MG63 (cell line): ENCODE results near the gene FTSJ1. TPM values are rescaled to one million over a fixed set of nuclear protein-coding genes. Genes with fewer than 3 reads are reported as not detected.
A peak's percentile ranks its signal among the peaks of the same experiment; 100 is the strongest.
"Not testable (repeated sequence)": the region's sequence is repeated elsewhere in the genome, so short reads cannot be mapped to it uniquely, and the experiment has no call there.

Source experiments
- DNase-seq: peaks from one replicate; pipeline ENCODE4 v3.0.0-alpha.2; 2020
- H3K27me3 ChIP-seq: fragments of 250-450 bp; sonication (Bioruptor Pico); 2 replicates; pipeline ENCODE4 v1.5.1; 2020; ENCODE audit warnings: mild to moderate bottlenecking, moderate library complexity
- H3K36me3 ChIP-seq: fragments of 250-450 bp; sonication (Bioruptor Pico); 2 replicates; pipeline ENCODE4 v1.5.1; 2020; ENCODE audit warnings: mild to moderate bottlenecking, moderate library complexity
- H3K4me3 ChIP-seq: fragments of 250-450 bp; sonication (Bioruptor Pico); 2 replicates; pipeline ENCODE4 v1.5.1; 2020; ENCODE audit warnings: mild to moderate bottlenecking, moderate library complexity
- H3K9me3 ChIP-seq: fragments of 250-450 bp; sonication (Bioruptor Pico); 2 replicates; pipeline ENCODE4 v1.5.1; 2020; ENCODE audit warnings: mild to moderate bottlenecking, moderate library complexity
- total RNA-seq: library from RNA; depleted of rRNA; stranded (reverse); fragments of >200 nt; shearing (Covaris generic); gene quantifications from 2 replicates; pipeline ENCODE4 v1.2.3, GENCODE V29; 2014; ENCODE audit warnings: low replicate concordance

FTSJ1 gene
- total RNA-seq, 1 experiment from 2014 or later, result 55.3 TPM

- no peaks in the 10 kb centered on the region for H3K9me3 ChIP-seq
- no peak for DNase-seq
Measured at GRCh38 chrX:48509619-48510018, 33.6 kb downstream of the FTSJ1 start.

GRCh38 chrX:48511560-48511959 lies 35.6 kb downstream of the FTSJ1 start:
- Histone ChIP-seq H3K9me3 (no peaks in the 10 kb centered on the region), H3K27me3 (no peaks in the 10 kb centered on the region), H3K36me3 (no peaks in the 10 kb centered on the region), H3K4me3 (no peak overlapping the region)
- no peak for DNase-seq

More at GRCh38 chrX:48509619-48510018, 33.6 kb downstream of the FTSJ1 start:
- Histone ChIP-seq H3K36me3 (no peaks in the 10 kb centered on the region), H3K4me3 (peak overlapping the region; percentile 59; the same call in 1 of the 2 replicates), H3K27me3 (no peaks in the 10 kb centered on the region)

- H3K36me3 ChIP-seq, result no peaks in the 10 kb centered on the region
- DNase-seq, result no peak
- no peak overlapping the region for H3K4me3 ChIP-seq
- H3K27me3 ChIP-seq, result no peaks in the 10 kb centered on the region
- H3K9me3 ChIP-seq, result no peaks in the 10 kb centered on the region
Measured at GRCh38 chrX:48512371-48512935, 36.5 kb downstream of the FTSJ1 start.

GRCh38 chrX:48513670-48514069 lies 37.7 kb downstream of the FTSJ1 start:
- no peaks in the 10 kb centered on the region for H3K36me3 ChIP-seq
- no peaks in the 10 kb centered on the region for H3K9me3 ChIP-seq
- H3K27me3 ChIP-seq, result no peaks in the 10 kb centered on the region
- no peak for DNase-seq
- no peak overlapping the region for H3K4me3 ChIP-seq

- Histone ChIP-seq H3K4me3 (no peak overlapping the region), H3K9me3 (no peaks in the 10 kb centered on the region), H3K36me3 (no peaks in the 10 kb centered on the region), H3K27me3 (no peaks in the 10 kb centered on the region)
- no peak for DNase-seq
Measured at GRCh38 chrX:48514126-48514806, 38.3 kb downstream of the FTSJ1 start.

- H3K4me3 ChIP-seq, result no peak overlapping the region
- no peak for DNase-seq
- no peaks in the 10 kb centered on the region for H3K27me3 ChIP-seq
- no peaks in the 10 kb centered on the region for H3K36me3 ChIP-seq
- H3K9me3 ChIP-seq, result no peaks in the 10 kb centered on the region
Measured at GRCh38 chrX:48514868-48515460, 39.0 kb downstream of the FTSJ1 start.

- Histone ChIP-seq H3K9me3 (no peaks in the 10 kb centered on the region), H3K36me3 (no peaks in the 10 kb centered on the region)
- no peak for DNase-seq
Measured at GRCh38 chrX:48515842-48516241, 39.8 kb downstream of the FTSJ1 start.

GRCh38 chrX:48516285-48516684 lies 40.3 kb downstream of the FTSJ1 start:
- no peaks in the 10 kb centered on the region for H3K36me3 ChIP-seq
- H3K27me3 ChIP-seq, result no peaks in the 10 kb centered on the region
- H3K4me3 ChIP-seq, result no peak overlapping the region
- H3K9me3 ChIP-seq, result no peaks in the 10 kb centered on the region
- DNase-seq, result no peak

More at GRCh38 chrX:48515842-48516241, 39.8 kb downstream of the FTSJ1 start:
- H3K4me3 ChIP-seq, result no peak overlapping the region
- H3K27me3 ChIP-seq, result no peaks in the 10 kb centered on the region

GRCh38 chrX:48516987-48517386 lies 41.0 kb downstream of the FTSJ1 start:
- Histone ChIP-seq H3K9me3 (no peaks in the 10 kb centered on the region), H3K4me3 (no peak overlapping the region), H3K36me3 (no peaks in the 10 kb centered on the region), H3K27me3 (no peaks in the 10 kb centered on the region)
- DNase-seq, result no peak

- not testable (repeated sequence) for DNase-seq, H3K9me3 ChIP-seq, H3K27me3 ChIP-seq, H3K36me3 ChIP-seq, H3K4me3 ChIP-seq
Measured at GRCh38 chrX:48519481-48519880, 43.5 kb downstream of the FTSJ1 start.

GRCh38 chrX:48520455-48520854 lies 44.5 kb downstream of the FTSJ1 start:
- no peaks in the 10 kb centered on the region for H3K9me3 ChIP-seq
- no peaks in the 10 kb centered on the region for H3K27me3 ChIP-seq
- no peak overlapping the region for H3K4me3 ChIP-seq
- no peak for DNase-seq
- no peaks in the 10 kb centered on the region for H3K36me3 ChIP-seq

GRCh38 chrX:48520976-48521352 lies 45.0 kb downstream of the FTSJ1 start:
- Histone ChIP-seq H3K27me3 (no peaks in the 10 kb centered on the region), H3K36me3 (no peaks in the 10 kb centered on the region), H3K4me3 (peak overlapping the region; percentile 60), H3K9me3 (no peaks in the 10 kb centered on the region)
- DNase-seq, result no peak

- Histone ChIP-seq H3K27me3 (no peaks in the 10 kb centered on the region), H3K9me3 (no peaks in the 10 kb centered on the region), H3K36me3 (0 out of 2 replicates have a peak, but pooled peaks cover under 1% of the 10 kb centered on the region), H3K4me3 (peak within 1 kb of the TSS; percentile 60)
- peak; percentile 87 for DNase-seq
Measured at GRCh38 chrX:48521353-48522243, 45.6 kb downstream of the FTSJ1 start, which contains the start of gene EBP. EBP (plus strand) TSS chrX:48521808; CDS start chrX:48523772, 1,964 bp downstream.

- Histone ChIP-seq H3K36me3 (0 out of 2 replicates have a peak, but pooled peaks cover 2% of the 10 kb centered on the region), H3K9me3 (no peaks in the 10 kb centered on the region)
- DNase-seq, result no peak
Measured at GRCh38 chrX:48522291-48522690, 46.3 kb downstream of the FTSJ1 start.

GRCh38 chrX:48523682-48524081 lies 47.7 kb downstream of the FTSJ1 start:
- H3K4me3 ChIP-seq, result no peak overlapping the region

More at GRCh38 chrX:48522291-48522690, 46.3 kb downstream of the FTSJ1 start:
- H3K4me3 ChIP-seq, result peak overlapping the region; percentile 60
- H3K27me3 ChIP-seq, result no peaks in the 10 kb centered on the region

GRCh38 chrX:48525853-48526252 lies 49.9 kb downstream of the FTSJ1 start:
- H3K4me3 ChIP-seq, DNase-seq, H3K9me3 ChIP-seq, H3K36me3 ChIP-seq, H3K27me3 ChIP-seq: not testable (repeated sequence)

More at GRCh38 chrX:48523682-48524081, 47.7 kb downstream of the FTSJ1 start:
- H3K9me3 ChIP-seq, result no peaks in the 10 kb centered on the region
- DNase-seq, result no peak
- H3K36me3 ChIP-seq, result 0 out of 2 replicates have a peak, but pooled peaks cover 2% of the 10 kb centered on the region
- H3K27me3 ChIP-seq, result no peaks in the 10 kb centered on the region

GRCh38 chrX:48530736-48531135 lies 54.7 kb downstream of the FTSJ1 start:
- Histone ChIP-seq H3K27me3 (no peaks in the 10 kb centered on the region), H3K36me3 (0 out of 2 replicates have a peak, but pooled peaks cover 2% of the 10 kb centered on the region), H3K9me3 (no peaks in the 10 kb centered on the region), H3K4me3 (no peak overlapping the region)
- DNase-seq, result no peak
